Testis (tissue), 2 donors: ENCODE measurements around the gene LHFPL3.

Source experiments
- CTCF ChIP-seq, 3 experiments: fragments of 450-650 bp in 2 of 3; fragments of 200-600 bp in 1 of 3; sonication (generic) in 1 of 3; IDR thresholded peaks; one replicate each; pipeline ENCODE4 v1.5.1; 2016 to 2019; ENCODE audit warnings: antibody characterized with exemption in 3 of 3, mild to moderate bottlenecking in 2 of 3, moderate library complexity in 1 of 3
- POLR2A ChIP-seq: fragments of 450-650 bp; IDR thresholded peaks from one replicate; pipeline ENCODE4 v1.6.1; 2017; ENCODE audit warnings: antibody characterized with exemption, mild to moderate bottlenecking, moderate library complexity

GRCh38 chr7:104902183-104902582 lies 573.8 kb downstream of the LHFPL3 start:
- no peak for TF ChIP-seq CTCF (IDR thresholded peaks at IDR 0.05)
- TF ChIP-seq POLR2A, result no peak
